ENCODE results near the gene DAP.

DNA sequence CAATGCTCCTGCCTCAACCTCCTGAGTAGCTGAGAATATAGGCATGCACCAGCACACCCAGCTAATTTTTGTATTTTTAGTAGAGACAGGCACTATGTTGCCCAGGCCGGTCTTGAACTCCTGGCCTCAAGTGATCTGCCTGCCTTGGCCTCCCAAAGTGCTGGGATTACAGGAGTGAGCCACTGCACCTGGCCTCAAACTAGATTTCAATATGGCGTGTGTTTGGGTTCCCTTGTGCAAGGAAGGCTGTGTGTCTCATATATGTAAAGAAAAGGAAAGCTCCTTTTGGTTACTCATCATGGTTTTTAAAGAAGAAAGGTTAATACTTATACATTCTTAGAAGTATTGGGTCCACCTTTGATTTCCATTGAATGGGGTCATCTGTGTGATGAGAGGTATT is 126.5 kb downstream of the DAP start:
- TF ChIP-seq, protein P1, sequence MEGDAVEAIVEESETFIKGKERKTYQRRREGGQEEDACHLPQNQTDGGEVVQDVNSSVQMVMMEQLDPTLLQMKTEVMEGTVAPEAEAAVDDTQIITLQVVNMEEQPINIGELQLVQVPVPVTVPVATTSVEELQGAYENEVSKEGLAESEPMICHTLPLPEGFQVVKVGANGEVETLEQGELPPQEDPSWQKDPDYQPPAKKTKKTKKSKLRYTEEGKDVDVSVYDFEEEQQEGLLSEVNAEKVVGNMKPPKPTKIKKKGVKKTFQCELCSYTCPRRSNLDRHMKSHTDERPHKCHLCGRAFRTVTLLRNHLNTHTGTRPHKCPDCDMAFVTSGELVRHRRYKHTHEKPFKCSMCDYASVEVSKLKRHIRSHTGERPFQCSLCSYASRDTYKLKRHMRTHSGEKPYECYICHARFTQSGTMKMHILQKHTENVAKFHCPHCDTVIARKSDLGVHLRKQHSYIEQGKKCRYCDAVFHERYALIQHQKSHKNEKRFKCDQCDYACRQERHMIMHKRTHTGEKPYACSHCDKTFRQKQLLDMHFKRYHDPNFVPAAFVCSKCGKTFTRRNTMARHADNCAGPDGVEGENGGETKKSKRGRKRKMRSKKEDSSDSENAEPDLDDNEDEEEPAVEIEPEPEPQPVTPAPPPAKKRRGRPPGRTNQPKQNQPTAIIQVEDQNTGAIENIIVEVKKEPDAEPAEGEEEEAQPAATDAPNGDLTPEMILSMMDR (IDR thresholded peaks at IDR 0.05), result no peak
- no peak for TF ChIP-seq POLR2A (IDR thresholded peaks at IDR 0.05)
- TF ChIP-seq POLR2AphosphoS5 (IDR thresholded peaks at IDR 0.05), result no peak
